COR-L47 (cell line): ENCODE results near the gene MRPL11.

Experiments
- DNase-seq: peaks from one replicate; lab custom pipeline; 2025; lab: John Stamatoyannopoulos, UW

Gene MRPL11

DNA sequence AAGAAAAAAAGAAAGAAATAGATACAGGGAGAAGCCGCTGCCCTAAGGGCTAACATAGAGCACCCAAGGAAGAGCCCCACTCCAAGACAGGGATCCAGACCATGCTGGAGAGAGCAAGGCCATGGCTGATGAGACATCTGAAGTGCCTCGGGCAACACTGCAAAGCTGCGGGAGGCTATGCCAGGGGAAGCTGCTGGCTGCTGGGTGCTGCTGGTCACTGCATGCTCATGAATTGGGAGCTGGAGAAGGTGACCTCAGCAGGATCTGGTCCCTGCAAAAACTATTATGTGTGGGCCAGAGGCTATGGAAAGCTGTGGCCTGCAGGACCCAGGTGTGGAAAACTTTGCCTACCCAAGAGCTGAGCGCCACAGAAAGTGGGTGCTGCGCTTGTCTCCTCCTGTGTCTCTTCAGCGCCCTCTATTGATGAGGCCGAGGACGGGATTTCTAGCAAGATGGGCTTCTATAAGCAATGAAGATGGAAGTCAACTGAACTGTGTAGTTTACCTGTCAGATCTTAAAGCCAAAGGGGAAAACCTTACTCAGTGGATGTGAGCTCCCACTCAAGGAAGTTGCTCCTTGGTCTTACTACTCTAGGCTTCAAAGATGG is 49.8 kb downstream of the MRPL11 start:
- peak; percentile 72 for DNase-seq

GRCh38 chr11:66386171-66387069 is 52.2 kb downstream of the MRPL11 start:
- peak; percentile 82 for DNase-seq
